ENCODE results near the gene BTN3A1.

- TF ChIP-seq CTCF (conservative IDR thresholded peaks at IDR 0.05; ENCODE audit: low read length), result no peak
- no peak for TF ChIP-seq EZH2phosphoT487 (IDR thresholded peaks at IDR 0.05; ENCODE audit: borderline replicate concordance, low read depth, low read length)
Measured at GRCh38 chr6:26360451-26361416, 41.3 kb upstream of the BTN3A1 start.

All from OCI-LY7 (cell line).